NCI-H2029 (cell line): Measurements from ENCODE around the gene SLC9C1.
A peak's percentile ranks its signal among the peaks of the same experiment; 100 is the strongest.

Experiments used
- DNase-seq: peaks from one replicate; lab custom pipeline; 2025; lab: John Stamatoyannopoulos, UW

SLC9C1 gene

GRCh38 chr3:112293368-112294321 lies at the start of gene SLC9C1:
TSS of gene SLC9C1 (minus strand) at chr3:112294216. CDS start at chr3:112286791, 7,425 bp downstream.
- DNase-seq: peak; percentile 62

GRCh38 chr3:112341386-112341785 lies 47.4 kb upstream of the SLC9C1 start:
- DNase-seq: no peak

- DNase-seq: no peak
Observed at GRCh38 chr3:112339609-112340008, 45.6 kb upstream of the SLC9C1 start.

GRCh38 chr3:112339134-112339533 lies 45.1 kb upstream of the SLC9C1 start:
- no peak for DNase-seq

GRCh38 chr3:112338727-112339056 lies 44.7 kb upstream of the SLC9C1 start:
- no peak for DNase-seq

GRCh38 chr3:112338021-112338726 lies 44.2 kb upstream of the SLC9C1 start:
- no peak for DNase-seq

- DNase-seq: no peak
Observed at GRCh38 chr3:112335434-112335781, 41.4 kb upstream of the SLC9C1 start.

- DNase-seq: no peak
Observed at GRCh38 chr3:112334691-112335433, 40.8 kb upstream of the SLC9C1 start.

- no peak for DNase-seq
Observed at GRCh38 chr3:112333381-112334317, 39.6 kb upstream of the SLC9C1 start.

- no peak for DNase-seq
Observed at GRCh38 chr3:112333002-112333380, 39.0 kb upstream of the SLC9C1 start, which contains the start of gene CD200. TSS of gene CD200 (plus strand) at chr3:112333156. CDS start at chr3:112333213, 57 bp downstream.

- DNase-seq: no peak
Observed at GRCh38 chr3:112331851-112332250, 37.8 kb upstream of the SLC9C1 start.

- no peak for DNase-seq
Observed at GRCh38 chr3:112327371-112327951, 33.4 kb upstream of the SLC9C1 start.

- no peak for DNase-seq
Observed at GRCh38 chr3:112321867-112322652, 28.0 kb upstream of the SLC9C1 start.

- DNase-seq: no peak
Observed at GRCh38 chr3:112320691-112321090, 26.7 kb upstream of the SLC9C1 start.

GRCh38 chr3:112319516-112320276 lies 25.7 kb upstream of the SLC9C1 start:
- DNase-seq: no peak

GRCh38 chr3:112315791-112316190 lies 21.8 kb upstream of the SLC9C1 start:
- no peak for DNase-seq

GRCh38 chr3:112314649-112315048 lies 20.6 kb upstream of the SLC9C1 start:
- DNase-seq: no peak

GRCh38 chr3:112308151-112308911 lies 14.3 kb upstream of the SLC9C1 start:
- DNase-seq: peak; percentile 47

- no peak for DNase-seq
Observed at GRCh38 chr3:112307557-112307956, 13.5 kb upstream of the SLC9C1 start.
